T-cell (primary cell): ENCODE results near the gene NUPR1. TPM values are rescaled to one million over a fixed set of nuclear protein-coding genes. Genes with fewer than 3 reads are reported as not detected.
"Not testable (repeated sequence)": the region's sequence is repeated elsewhere in the genome, so short reads cannot be mapped to it uniquely, and the experiment has no call there.

Experiments used
- ATAC-seq, 4 experiments: fragments of 200-7000 bp in 3 of 4; fragments of 150-1000 bp in 1 of 4; cut with Tn5 transposase; replicated peaks in 1 of 4; 1 replicate in 3 of 4; 2 replicates in 1 of 4; pipeline ENCODE4 v1.10.0; 2021; ENCODE audit warnings: moderate library complexity in 3 of 4, mild to moderate bottlenecking in 2 of 4, moderate number of reproducible peaks in 1 of 4
- CTCF ChIA-PET, 2 donors: fragments of 300-600 bp; sonication (Branson Sonifier 250); formaldehyde crosslinking; loops; one replicate each; lab custom pipeline; 2022; ENCODE audit warnings: antibody characterized with exemption in 2 of 2; lab: Charles Lee
- POLR2A ChIA-PET, 2 donors: fragments of 300-600 bp; sonication (Branson Sonifier 250); formaldehyde crosslinking; loops; one replicate each; lab custom pipeline; 2022; ENCODE audit warnings: antibody characterized with exemption in 2 of 2; lab: Charles Lee
- DNase-seq, 35 experiments: peaks; one replicate each; pipeline versions ENCODE4 v3.0.0 to v3.0.0-alpha.2; 2013 to 2023
- H3K27ac ChIP-seq: one replicate; pipeline ENCODE4 v1.5.1; 2013; ENCODE audit warnings: low read length
- H3K27me3 ChIP-seq, 2 experiments: replicated peaks in 1 of 2; 1 replicate in 1 of 2; 2 replicates in 1 of 2; pipeline versions ENCODE4 v1.6.1 to v1.7.0; 2013; ENCODE audit warnings: low read length in 1 of 2, mixed read lengths in 1 of 2; ENCODE audit not compliant: control insufficient read depth in 2 of 2, insufficient read depth in 2 of 2; ENCODE audit errors: extremely low read depth in 1 of 2
- H3K36me3 ChIP-seq, 2 donors: 1 replicate in 1 of 2; 2 replicates in 1 of 2; pipeline versions ENCODE4 v1.6.1 to v1.7.0; 2013; ENCODE audit warnings: low read length in 1 of 2; ENCODE audit not compliant: control insufficient read depth in 2 of 2, insufficient read depth in 1 of 2; ENCODE audit errors: extremely low read depth in 1 of 2
- H3K4me1 ChIP-seq, 2 experiments: 1 replicate in 1 of 2; 2 replicates in 1 of 2; pipeline versions ENCODE4 v1.6.1 to v1.7.0; 2013; ENCODE audit warnings: low read length in 2 of 2, mixed read lengths in 1 of 2; ENCODE audit not compliant: insufficient read depth in 2 of 2, control insufficient read depth in 1 of 2; ENCODE audit errors: extremely low read depth in 1 of 2
- H3K4me3 ChIP-seq, 2 donors: 1 replicate in 1 of 2; 2 replicates in 1 of 2; pipeline versions ENCODE4 v1.5.1 to v1.7.0; 2013; ENCODE audit warnings: mild to moderate bottlenecking in 2 of 2, low read length in 1 of 2, moderate library complexity in 1 of 2; ENCODE audit not compliant: control insufficient read depth in 1 of 2; ENCODE audit errors: extremely low read depth in 1 of 2
- H3K9me3 ChIP-seq: 2 replicates; pipeline ENCODE4 v1.7.0; 2013
- H3K27ac Mint-ChIP-seq, 2 donors: one replicate each; pipeline ENCODE4 v1.8.0; 2020 to 2021; ENCODE audit warnings: mild to moderate bottlenecking in 2 of 2, mixed read lengths in 2 of 2
- H3K27me3 Mint-ChIP-seq, 2 donors: one replicate each; pipeline ENCODE4 v1.8.0; 2021 to 2022; ENCODE audit warnings: mixed read lengths in 2 of 2
- H3K36me3 Mint-ChIP-seq: one replicate; pipeline ENCODE4 v1.8.0; 2021; ENCODE audit warnings: mixed read lengths
- H3K4me1 Mint-ChIP-seq, 3 donors: one replicate each; pipeline ENCODE4 v1.8.0; 2020 to 2022; ENCODE audit warnings: mixed read lengths in 3 of 3, mild to moderate bottlenecking in 1 of 3
- H3K4me3 Mint-ChIP-seq, 3 donors: one replicate each; pipeline ENCODE4 v1.8.0; 2020 to 2022; ENCODE audit warnings: mild to moderate bottlenecking in 3 of 3, mixed read lengths in 3 of 3, moderate library complexity in 3 of 3
- H3K9me3 Mint-ChIP-seq, 3 donors: one replicate each; pipeline ENCODE4 v1.8.0; 2020 to 2022; ENCODE audit warnings: mixed read lengths in 3 of 3
- WGBS: methylation state at CpG from one replicate; pipeline ENCODE4 v1.1.5; 2013; ENCODE audit warnings: missing lambda C conversion rate; ENCODE audit not compliant: insufficient coverage; 5-methylcytosine and 5-hydroxymethylcytosine counted together
- total RNA-seq, 35 experiments: library from RNA in 6 of 35; stranded (reverse) in 6 of 35; fragments of 120-200 nt in 1 of 35; gene quantifications; one replicate each; pipeline versions ENCODE4 v1.2.1 to v1.2.4 and lab custom pipeline; 2013 to 2026

NUPR1 gene
- total RNA-seq, 5 donors from 2014 or later (not counting 1 experiment from before 2014, with no cell fraction given), result 0.70 to 0.99 (median 0.98) TPM; not detected in 2

DNA sequence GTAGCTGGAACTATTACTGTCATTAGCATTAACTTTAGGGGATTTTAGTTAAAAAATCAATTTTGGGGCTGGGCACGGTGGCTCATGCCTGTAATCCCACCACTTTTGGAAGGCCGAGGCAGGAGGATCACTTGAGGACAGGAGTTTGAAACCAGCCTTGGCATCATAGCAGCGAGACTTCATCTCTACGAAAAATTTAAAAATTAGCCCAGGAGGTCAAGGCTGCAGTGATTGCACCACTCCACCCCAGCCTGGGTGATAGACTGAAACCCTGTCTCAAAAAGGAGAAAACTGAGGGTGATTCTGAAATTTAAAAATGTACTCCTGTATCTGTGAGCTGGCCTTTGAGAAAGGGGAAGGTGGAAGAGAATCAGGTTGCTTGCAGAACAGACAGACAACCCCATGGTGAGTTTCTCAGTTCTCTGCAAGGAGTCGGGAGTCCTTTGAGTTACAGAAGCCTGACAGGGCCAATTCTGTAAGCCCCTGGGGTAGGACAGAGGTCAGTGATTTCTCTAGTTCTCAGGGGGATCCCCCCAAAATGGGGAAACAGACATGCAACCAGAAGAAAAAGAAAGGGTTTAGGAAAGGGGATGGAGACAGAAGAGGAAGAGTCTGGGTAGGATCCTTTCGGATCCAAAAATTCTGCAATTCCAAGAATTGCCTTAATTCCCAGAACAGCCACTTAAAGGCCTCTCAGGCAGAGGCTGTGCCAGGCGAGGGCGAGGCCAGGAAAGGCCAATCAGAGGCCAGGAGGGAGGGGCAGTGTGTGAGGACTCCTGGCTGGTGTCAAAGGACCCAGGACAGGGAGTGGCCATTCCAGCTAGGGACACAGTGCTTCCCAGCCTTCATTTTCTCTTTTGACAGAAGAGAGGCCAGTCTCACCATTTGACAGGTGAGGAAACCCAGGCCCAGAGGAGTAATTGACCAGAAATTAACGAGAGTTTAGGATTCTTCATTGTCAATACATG, 6.7 kb downstream of the NUPR1 start:
- CTCF ChIA-PET, result no interaction called here
- POLR2A ChIA-PET, result no interaction called here
- no peak overlapping the region for H3K4me3 Mint-ChIP-seq
- Histone ChIP-seq H3K27me3 (peaks cover 0 to 2% of the 10 kb centered on the region in 2 experiments), H3K4me3 (no peak overlapping the region), H3K36me3 (no peaks in the 10 kb centered on the region), H3K9me3 (no peaks in the 10 kb centered on the region), H3K27ac (no peak overlapping the region), H3K4me1 (peaks cover 17 to 35% of the 10 kb centered on the region in 2 experiments)
- no peaks in the 10 kb centered on the region for H3K36me3 Mint-ChIP-seq
- H3K4me1 Mint-ChIP-seq, result peaks cover 36 to 40% (median 37%) of the 10 kb centered on the region in 3 donors
- no peaks in the 10 kb centered on the region for H3K9me3 Mint-ChIP-seq
- no peak for ATAC-seq
- WGBS, result 96% methylated on average over 7 of the region's 9 CpGs
- H3K27ac Mint-ChIP-seq, result peak overlapping the region in 1 of 2 donors; percentile 55
- DNase-seq, result no peak
- H3K27me3 Mint-ChIP-seq, result no peaks in the 10 kb centered on the region

DNA sequence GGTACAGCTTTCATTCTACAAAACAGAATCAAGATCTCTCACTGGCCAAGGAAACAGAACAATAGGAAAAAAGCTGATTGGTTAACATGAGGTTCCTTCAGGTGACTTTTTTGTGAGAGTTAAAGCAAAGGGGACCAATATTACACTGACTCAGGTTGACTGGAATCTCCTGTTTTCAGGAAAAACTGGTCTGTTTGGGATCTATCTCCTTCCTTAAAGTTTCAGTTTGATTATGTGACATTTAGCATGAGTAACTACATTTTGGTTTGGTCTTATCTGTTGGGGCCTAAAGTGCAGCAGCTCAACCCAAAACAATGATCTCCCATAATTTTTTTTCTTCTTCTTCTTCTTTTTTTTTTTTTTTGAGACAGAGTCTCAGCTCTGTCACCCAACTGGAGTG, 9.7 kb downstream of the NUPR1 start:
- no peak overlapping the region for H3K27ac ChIP-seq
- no peak for ATAC-seq
- Mint-ChIP-seq H3K9me3 (no peaks in the 10 kb centered on the region), H3K27me3 (no peaks in the 10 kb centered on the region), H3K4me1 (peaks cover 21 to 27% (median 22%) of the 10 kb centered on the region in 3 donors), H3K4me3 (no peak overlapping the region), H3K36me3 (no peaks in the 10 kb centered on the region), H3K27ac (peak overlapping the region in 1 of 2 donors; percentile 66)
- no peak overlapping the region for H3K4me3 ChIP-seq
- peaks cover 2 to 14% of the 10 kb centered on the region in 2 experiments for H3K4me1 ChIP-seq
- H3K27me3 ChIP-seq, result peaks cover 0 to 2% of the 10 kb centered on the region in 2 experiments
- ChIA-PET CTCF (no interaction called here), POLR2A (interaction anchor here in 1 of 2 donors (0.7 kb wide), 1 partner anchor 28 kb away, joined by 4 read pairs; no protein-coding TSS in a partner anchor)
- no peak for DNase-seq
- no peaks in the 10 kb centered on the region for H3K36me3 ChIP-seq
- H3K9me3 ChIP-seq, result no peaks in the 10 kb centered on the region

DNA sequence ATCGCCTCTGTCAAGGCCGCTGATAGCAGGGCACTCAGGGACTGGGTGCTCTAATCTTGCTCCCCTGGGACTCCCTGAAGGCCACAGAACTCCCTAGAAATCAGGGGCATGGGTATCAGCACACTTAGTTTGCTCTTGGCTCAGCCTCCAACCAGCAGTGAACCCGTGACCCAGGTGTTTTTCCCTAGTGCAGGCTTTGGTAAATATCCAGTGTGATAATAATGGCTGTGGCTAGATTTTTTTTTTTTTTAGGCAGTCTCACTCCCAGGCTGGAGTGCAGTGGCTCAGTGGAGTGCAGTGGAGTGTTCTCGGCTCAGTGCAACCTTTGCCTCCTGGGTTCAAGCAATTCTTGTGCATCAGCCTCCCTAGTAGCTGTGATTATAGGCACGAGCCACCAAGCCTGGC, 10.3 kb downstream of the NUPR1 start:
- H3K27ac ChIP-seq, result no peak overlapping the region
- Mint-ChIP-seq H3K9me3 (no peaks in the 10 kb centered on the region), H3K36me3 (no peaks in the 10 kb centered on the region), H3K27me3 (no peaks in the 10 kb centered on the region), H3K4me3 (no peak overlapping the region), H3K27ac (no peak overlapping the region), H3K4me1 (peaks cover 15 to 21% (median 17%) of the 10 kb centered on the region in 3 donors)
- ChIA-PET POLR2A (no interaction called here), CTCF (no interaction called here)
- H3K36me3 ChIP-seq, result no peaks in the 10 kb centered on the region
- ATAC-seq (no peak), DNase-seq (no peak)
- 83% methylated on average over 4 of the region's 5 CpGs for WGBS
- H3K4me1 ChIP-seq, result peaks cover 0 to 7% of the 10 kb centered on the region in 2 experiments
- H3K9me3 ChIP-seq, result no peaks in the 10 kb centered on the region
- H3K27me3 ChIP-seq, result peaks cover 0 to 2% of the 10 kb centered on the region in 2 experiments
- H3K4me3 ChIP-seq, result no peak overlapping the region

DNA sequence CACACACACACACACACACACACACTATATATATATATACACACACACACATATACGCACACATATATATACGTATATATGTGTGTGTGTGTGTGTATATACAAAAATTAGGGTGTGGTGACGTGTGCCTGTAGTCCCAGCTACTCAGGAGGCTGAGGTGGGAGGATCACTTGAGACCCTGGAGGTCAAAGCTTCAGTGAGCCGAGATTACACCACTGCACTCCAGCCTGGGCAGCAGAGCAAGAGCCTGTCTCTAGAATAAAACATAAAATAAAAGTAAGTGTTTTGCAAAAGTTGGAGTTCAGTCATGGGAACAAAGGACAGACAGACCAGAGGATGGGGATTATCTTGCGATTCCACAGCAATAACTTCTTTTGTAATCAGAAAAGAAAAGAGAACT, 10.8 kb downstream of the NUPR1 start:
- ATAC-seq, result no peak
- Histone ChIP-seq H3K9me3 (no peaks in the 10 kb centered on the region), H3K4me1 (peaks cover 0 to 2% of the 10 kb centered on the region in 2 experiments), H3K27me3 (peaks cover 0 to 2% of the 10 kb centered on the region in 2 experiments), H3K4me3 (no peak overlapping the region), H3K36me3 (no peaks in the 10 kb centered on the region), H3K27ac (no peak overlapping the region)
- no peak overlapping the region for H3K4me3 Mint-ChIP-seq
- POLR2A ChIA-PET, result no interaction called here
- no peaks in the 10 kb centered on the region for H3K9me3 Mint-ChIP-seq
- DNase-seq, result no peak
- H3K27ac Mint-ChIP-seq, result no peak overlapping the region
- CTCF ChIA-PET, result no interaction called here
- no peaks in the 10 kb centered on the region for H3K27me3 Mint-ChIP-seq
- peaks cover 12 to 16% (median 14%) of the 10 kb centered on the region in 3 donors for H3K4me1 Mint-ChIP-seq
- no peaks in the 10 kb centered on the region for H3K36me3 Mint-ChIP-seq
- no CpG with 5 or more reads among the region's 5 CpGs for WGBS

DNA sequence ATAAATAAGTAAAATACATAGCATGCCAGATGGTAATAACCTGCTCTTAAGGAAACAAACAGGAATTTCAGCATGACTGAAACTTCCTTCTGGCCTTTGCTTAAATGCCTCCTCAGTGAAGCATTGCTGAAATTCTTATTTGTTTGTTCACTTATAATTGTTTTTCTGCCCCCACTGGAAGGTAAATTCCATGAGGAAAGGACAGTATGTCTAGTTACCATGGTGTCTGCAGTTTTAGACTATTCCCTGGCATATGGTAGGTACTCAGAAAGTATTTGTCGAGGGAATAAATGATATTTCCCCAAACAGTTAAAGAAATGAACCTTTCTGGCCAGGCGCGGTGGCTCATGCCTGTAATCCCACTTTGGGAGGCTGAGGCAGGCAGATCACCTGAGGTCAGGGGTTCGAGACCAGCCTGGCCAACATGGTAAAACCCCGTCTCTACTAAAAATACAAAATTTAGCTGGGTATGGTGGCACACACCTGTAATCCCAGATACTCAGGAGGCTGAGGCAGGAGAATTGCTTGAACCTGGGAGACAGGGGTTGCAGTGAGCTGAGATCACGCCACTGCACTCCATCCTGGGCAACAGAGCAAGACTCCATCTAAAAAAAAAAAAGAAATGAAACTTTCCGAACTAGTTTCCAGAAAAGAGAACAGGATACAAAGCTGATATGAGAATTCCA, 11.5 kb downstream of the NUPR1 start:
- ATAC-seq, CTCF ChIA-PET, H3K27me3 ChIP-seq, POLR2A ChIA-PET, H3K36me3 Mint-ChIP-seq, H3K4me3 Mint-ChIP-seq, H3K36me3 ChIP-seq, H3K27ac Mint-ChIP-seq, H3K27me3 Mint-ChIP-seq, H3K4me3 ChIP-seq, H3K9me3 ChIP-seq, DNase-seq, H3K4me1 ChIP-seq, H3K9me3 Mint-ChIP-seq, H3K27ac ChIP-seq: not testable (repeated sequence)
- WGBS, result 95% methylated on average over 3 of the region's 7 CpGs
- H3K4me1 Mint-ChIP-seq, result peaks cover 8 to 13% (median 9%) of the 10 kb centered on the region in 3 donors

DNA sequence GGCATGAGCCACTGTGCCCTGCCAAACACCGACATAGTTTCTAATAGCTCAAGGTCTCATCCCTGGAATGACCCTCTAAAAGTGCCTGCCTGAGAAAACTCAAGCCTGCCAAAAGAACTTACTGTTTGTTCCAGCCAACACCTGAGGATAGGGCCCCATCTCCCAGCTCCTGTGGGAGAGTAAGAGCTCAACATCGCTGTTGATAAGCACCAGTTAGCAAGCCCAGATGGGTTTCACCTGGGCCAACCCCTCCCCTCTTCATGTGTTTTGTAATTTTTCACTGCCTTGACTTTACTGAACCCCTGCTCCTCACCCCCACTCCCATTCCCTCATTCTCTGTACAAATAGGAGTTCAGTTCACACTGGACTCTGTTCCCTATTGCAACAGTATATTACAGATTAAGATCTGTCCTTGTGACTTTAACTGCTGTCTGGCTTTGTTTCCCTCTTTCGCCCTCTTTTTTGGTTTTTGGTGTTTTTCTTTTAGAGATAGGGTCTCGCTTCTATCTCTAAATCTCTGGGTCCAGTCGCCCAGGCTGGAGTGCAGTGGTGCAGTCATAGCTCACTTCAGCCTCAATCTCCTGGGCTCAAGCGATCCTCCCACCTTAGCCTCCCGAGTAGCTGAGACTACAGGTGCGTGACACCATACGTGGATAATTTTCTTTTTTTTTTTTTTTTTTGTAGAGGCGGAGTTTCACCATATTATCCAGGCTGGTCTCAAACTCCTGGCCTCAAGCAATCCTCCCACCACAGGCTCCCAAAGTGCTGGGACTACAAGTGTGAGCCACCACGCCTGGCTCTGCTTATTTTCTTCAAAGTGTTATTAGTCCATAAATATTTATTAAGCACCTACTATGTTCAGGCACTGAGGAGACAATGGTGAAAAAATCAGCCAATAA, 12.3 kb downstream of the NUPR1 start:
- no peak overlapping the region for H3K4me3 ChIP-seq
- no peak overlapping the region for H3K4me3 Mint-ChIP-seq
- no peaks in the 10 kb centered on the region for H3K36me3 Mint-ChIP-seq
- WGBS, result 100% methylated on average over 2 of the region's 11 CpGs
- no peaks in the 10 kb centered on the region for H3K9me3 Mint-ChIP-seq
- no peak overlapping the region for H3K27ac Mint-ChIP-seq
- no peaks in the 10 kb centered on the region for H3K27me3 Mint-ChIP-seq
- H3K36me3 ChIP-seq, result no peaks in the 10 kb centered on the region
- DNase-seq (no peak), ATAC-seq (no peak)
- CTCF ChIA-PET, result interaction anchor here in 1 of 2 donors (0.5 kb wide), 1 partner anchor 308 kb away, joined by 8 read pairs; no protein-coding TSS in a partner anchor
- POLR2A ChIA-PET, result no interaction called here
- H3K9me3 ChIP-seq, result no peaks in the 10 kb centered on the region
- no peak overlapping the region for H3K27ac ChIP-seq
- H3K4me1 Mint-ChIP-seq, result peaks cover 4 to 8% (median 4%) of the 10 kb centered on the region in 3 donors
- no peaks in the 10 kb centered on the region for H3K4me1 ChIP-seq
- peaks cover 0 to 2% of the 10 kb centered on the region in 2 experiments for H3K27me3 ChIP-seq
